Brain microvascular endothelial cell (primary cell): Measurements from ENCODE around the gene THEMIS.

Source experiments
- DNase-seq: peaks from one replicate; pipeline ENCODE4 v3.0.0-alpha.2; 2020
- H3K27ac ChIP-seq: fragments of 250-450 bp; sonication (Bioruptor Pico); 2 replicates; pipeline ENCODE4 v1.5.1; 2020; ENCODE audit warnings: mild to moderate bottlenecking, moderate library complexity
- H3K27me3 ChIP-seq: fragments of 250-450 bp; sonication (Bioruptor Pico); replicated peaks from 2 replicates; pipeline ENCODE4 v1.5.1; 2020; ENCODE audit warnings: mild to moderate bottlenecking
- H3K36me3 ChIP-seq: fragments of 250-450 bp; sonication (Bioruptor Pico); replicated peaks from 2 replicates; pipeline ENCODE4 v1.5.1; 2020; ENCODE audit warnings: mild to moderate bottlenecking
- H3K4me3 ChIP-seq: 2 replicates; pipeline ENCODE4 v1.5.1; 2011; ENCODE audit warnings: low read depth, mild to moderate bottlenecking, control low read depth, low read length, moderate library complexity
- in situ Hi-C: cut with HindIII; loops from 2 replicates; pipeline ENCODE4 v1.10.0; 2017; ENCODE audit warnings: low sequenced_read_pairs, low pct_ligation_motif_present
- TF ChIP-seq, protein P1 (sequence below): IDR thresholded peaks from 2 replicates; pipeline ENCODE4 v1.5.1; 2011; ENCODE audit warnings: low read depth, mild to moderate bottlenecking, moderate library complexity, low read length, control low read depth, inconsistent platforms; ENCODE audit errors: missing control alignments

THEMIS gene

DNA sequence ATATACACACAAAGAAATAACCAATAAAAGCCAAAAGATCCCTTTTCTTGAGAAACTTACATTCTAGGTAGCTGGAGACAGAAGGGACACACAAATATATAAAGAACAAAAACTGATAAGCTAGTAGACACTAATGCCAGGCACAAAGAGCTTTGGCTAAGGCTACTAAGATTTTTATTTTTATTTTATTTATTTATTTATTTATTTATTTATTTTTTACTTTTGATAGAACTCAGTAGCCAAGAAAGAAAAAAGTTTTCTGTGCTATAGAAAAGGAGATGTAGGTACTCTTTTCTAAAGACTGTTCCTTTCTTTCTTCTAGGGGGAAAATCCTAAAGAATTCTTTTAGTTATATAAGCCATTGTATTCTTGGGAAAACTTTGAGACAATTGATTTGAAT is 34.1 kb downstream of the THEMIS start:
- H3K4me3 ChIP-seq: no peak overlapping the region
- H3K27me3 ChIP-seq: no peaks in the 10 kb centered on the region
- no peaks in the 10 kb centered on the region for H3K36me3 ChIP-seq
- no peak for DNase-seq
- in situ Hi-C loops: no loop called here
- TF ChIP-seq, protein P1, sequence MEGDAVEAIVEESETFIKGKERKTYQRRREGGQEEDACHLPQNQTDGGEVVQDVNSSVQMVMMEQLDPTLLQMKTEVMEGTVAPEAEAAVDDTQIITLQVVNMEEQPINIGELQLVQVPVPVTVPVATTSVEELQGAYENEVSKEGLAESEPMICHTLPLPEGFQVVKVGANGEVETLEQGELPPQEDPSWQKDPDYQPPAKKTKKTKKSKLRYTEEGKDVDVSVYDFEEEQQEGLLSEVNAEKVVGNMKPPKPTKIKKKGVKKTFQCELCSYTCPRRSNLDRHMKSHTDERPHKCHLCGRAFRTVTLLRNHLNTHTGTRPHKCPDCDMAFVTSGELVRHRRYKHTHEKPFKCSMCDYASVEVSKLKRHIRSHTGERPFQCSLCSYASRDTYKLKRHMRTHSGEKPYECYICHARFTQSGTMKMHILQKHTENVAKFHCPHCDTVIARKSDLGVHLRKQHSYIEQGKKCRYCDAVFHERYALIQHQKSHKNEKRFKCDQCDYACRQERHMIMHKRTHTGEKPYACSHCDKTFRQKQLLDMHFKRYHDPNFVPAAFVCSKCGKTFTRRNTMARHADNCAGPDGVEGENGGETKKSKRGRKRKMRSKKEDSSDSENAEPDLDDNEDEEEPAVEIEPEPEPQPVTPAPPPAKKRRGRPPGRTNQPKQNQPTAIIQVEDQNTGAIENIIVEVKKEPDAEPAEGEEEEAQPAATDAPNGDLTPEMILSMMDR: no peak
- H3K27ac ChIP-seq: no peak overlapping the region

DNA sequence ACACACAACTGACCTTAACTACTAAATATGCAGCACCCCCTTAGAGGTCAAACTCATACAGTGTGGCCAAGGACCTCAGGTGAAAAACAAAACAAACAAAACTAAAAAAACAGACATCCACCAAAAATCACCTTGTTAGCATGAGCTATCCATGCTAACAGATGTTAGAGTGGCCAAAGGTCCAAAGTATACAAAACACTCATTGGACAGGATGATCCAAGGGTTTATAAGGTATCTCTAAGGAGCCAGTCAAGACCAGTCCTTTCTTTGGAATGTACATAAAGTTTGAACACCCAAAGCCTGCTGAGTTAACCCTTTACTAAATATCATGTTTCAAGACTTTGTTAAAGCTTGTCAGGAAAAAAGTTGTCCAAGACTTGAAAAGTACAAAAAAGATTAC is 35.8 kb downstream of the THEMIS start:
- Histone ChIP-seq H3K4me3 (no peak overlapping the region), H3K36me3 (no peaks in the 10 kb centered on the region), H3K27ac (no peak overlapping the region), H3K27me3 (no peaks in the 10 kb centered on the region)
- DNase-seq: no peak
- TF ChIP-seq, protein P1: no peak
- in situ Hi-C loops: no loop called here

DNA sequence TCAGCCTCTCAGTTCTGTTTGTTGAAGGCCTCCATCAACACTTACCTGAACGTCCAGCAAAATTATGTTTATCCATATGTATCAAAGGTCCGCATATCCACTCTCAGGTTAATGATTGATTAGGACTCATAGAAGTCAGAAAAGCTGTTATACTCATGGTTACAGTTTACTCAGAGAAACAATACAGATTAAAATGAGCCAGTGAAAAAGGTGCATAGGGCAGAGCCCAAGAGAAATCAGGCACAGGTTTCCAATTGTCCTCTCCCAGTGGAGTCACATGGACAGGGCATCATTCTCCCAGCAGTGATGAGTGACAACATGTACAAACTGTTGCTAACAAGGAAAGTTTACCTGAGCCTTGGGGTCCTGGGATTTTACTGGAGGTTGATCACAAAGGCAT is 36.2 kb downstream of the THEMIS start:
- no peak overlapping the region for H3K27ac ChIP-seq
- H3K27me3 ChIP-seq: no peaks in the 10 kb centered on the region
- no peak overlapping the region for H3K4me3 ChIP-seq
- no peaks in the 10 kb centered on the region for H3K36me3 ChIP-seq
- TF ChIP-seq, protein P1: no peak
- in situ Hi-C loops: no loop called here
- no peak for DNase-seq

DNA sequence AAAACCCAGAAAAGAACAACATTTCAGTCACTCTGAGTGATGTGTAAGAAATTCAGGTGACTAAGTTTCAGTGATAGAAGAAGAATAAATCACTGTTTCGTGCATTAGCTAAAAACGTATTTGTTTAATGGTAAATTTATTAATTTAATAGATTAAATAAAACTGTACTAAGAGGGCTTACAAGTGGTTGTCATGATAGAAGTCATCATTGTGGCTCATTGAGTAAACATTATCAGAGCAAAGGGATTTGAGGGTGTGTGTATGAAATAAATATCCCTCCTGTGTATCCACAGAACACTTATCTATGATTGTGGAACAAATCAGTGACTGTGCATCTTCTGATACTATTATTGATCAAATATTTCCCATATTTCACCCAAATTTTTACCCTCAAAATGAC is 40.1 kb downstream of the THEMIS start:
- TF ChIP-seq, protein P1: no peak
- in situ Hi-C loops: no loop called here
- Histone ChIP-seq H3K36me3 (no peaks in the 10 kb centered on the region), H3K27ac (no peak overlapping the region), H3K27me3 (no peaks in the 10 kb centered on the region), H3K4me3 (no peak overlapping the region)
- no peak for DNase-seq

DNA sequence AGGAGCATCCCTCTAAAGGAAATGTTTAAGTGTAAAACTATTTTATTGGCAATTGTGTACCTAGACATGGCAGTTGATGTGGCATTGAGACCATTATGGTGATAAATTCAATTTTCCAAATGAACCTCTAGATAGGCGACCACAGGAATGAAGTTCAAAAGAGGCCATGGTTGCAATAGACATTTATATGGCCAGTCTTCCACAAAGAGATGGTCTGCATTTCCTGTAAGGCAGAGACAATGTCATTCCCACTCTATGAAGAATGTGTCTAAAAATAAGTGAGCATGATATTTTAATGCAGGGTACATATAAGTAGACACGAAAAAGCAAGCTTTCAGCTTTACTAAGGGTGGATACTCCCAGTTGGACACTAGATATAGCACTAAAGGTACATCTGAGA is 40.9 kb downstream of the THEMIS start:
- Histone ChIP-seq H3K4me3 (no peak overlapping the region), H3K36me3 (no peaks in the 10 kb centered on the region), H3K27ac (no peak overlapping the region), H3K27me3 (no peaks in the 10 kb centered on the region)
- TF ChIP-seq, protein P1: no peak
- no peak for DNase-seq
- in situ Hi-C loops: no loop called here

DNA sequence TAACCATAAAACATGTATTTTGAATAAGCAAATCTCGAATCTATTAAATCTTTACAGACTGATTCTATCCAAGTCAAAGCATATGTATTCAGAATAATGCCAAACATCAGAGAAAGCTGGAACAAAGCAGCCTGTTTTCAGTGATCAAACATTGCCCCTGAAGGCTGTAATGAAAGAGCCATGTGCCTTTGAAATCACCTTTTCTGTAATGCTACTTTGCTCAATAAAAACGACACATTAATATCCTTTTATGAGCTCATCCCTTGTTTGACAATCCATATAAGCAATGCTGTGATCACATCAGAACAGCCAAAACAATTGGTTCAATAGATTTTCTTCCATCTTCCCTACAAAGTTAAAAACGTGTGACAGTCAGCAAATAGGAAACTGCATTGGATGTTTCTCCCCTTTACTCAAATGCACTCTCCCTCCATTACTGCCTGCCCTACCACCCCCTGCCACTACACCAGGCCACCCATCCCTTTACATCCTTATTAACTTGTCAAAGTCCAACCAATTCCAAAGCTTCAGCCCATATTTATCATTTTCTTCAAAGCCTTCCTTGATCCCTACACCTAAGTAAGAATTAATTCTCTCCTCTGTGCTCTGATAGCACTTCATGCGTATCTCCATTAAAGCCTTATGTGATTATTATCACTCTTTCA is 42.0 kb downstream of the THEMIS start:
- no peaks in the 10 kb centered on the region for H3K36me3 ChIP-seq
- in situ Hi-C loops: no loop called here
- H3K4me3 ChIP-seq: no peak overlapping the region
- H3K27ac ChIP-seq: no peak overlapping the region
- TF ChIP-seq, protein P1: no peak
- H3K27me3 ChIP-seq: no peaks in the 10 kb centered on the region
- no peak for DNase-seq
